ENCODE data around the gene NPM1.
A peak's percentile ranks its signal among the peaks of the same experiment; 100 is the strongest.
"Not testable (repeated sequence)": the region's sequence is repeated elsewhere in the genome, so short reads cannot be mapped to it uniquely, and the experiment has no call there.

NPM1 gene

DNA sequence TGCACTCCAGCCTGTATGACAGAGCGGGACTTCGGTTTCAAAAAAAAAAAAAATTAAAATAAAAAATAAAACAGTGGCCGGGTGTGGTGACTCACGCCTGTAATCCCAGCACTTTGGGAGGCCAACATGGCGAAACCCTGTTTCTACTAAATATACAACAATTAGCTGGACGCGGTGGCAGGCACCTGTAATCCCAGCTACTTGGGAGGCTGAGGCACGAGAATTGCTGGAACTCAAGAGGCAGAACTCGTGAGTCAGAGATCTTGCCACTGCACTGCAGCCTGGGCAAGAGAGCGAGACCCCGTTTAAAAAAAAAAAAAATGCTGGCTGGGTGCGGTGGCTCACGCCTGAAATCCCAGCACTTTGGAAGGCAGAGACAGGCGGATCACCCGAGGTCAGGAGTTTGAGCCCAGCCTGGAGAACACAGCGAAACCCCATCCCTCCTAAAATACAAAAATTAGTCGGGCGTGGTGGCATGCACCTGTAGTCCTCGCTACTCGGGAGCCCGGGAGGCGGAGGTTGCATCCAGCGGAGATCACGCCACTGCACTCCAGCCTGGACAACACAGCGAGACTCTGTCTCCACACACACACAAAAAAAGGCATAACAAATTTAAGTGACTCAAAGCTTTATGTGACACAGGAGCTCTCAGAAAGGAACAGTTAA lies 1.5 kb upstream of the NPM1 start:
- DNase-seq (ENCODE audit: low read depth), result no peak

DNA sequence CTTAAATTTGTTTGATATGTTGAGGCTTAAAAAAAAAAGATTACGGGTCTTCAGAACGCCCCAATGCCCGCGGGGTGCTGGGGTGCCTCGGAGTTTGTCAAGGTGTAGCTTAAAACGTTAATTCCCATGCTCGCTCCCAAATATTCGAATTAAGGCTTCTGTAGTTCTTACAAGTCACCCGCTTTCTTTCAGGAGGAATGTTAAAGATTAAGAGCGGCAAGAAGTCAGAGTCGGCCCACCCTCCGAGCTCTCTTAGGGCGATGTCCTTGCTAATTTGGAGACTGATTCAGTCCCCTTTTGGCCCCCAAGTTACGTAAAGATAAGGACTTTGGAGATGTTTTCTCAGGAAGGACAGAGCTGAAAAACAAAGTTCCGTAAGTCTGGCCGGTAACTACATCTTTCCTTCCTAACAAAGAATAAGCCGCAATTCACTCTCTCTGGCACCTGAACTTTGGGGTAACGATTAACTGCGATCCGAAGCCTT lies 746 bp upstream of the NPM1 start:
- no peak for DNase-seq (ENCODE audit: low read depth)

DNA sequence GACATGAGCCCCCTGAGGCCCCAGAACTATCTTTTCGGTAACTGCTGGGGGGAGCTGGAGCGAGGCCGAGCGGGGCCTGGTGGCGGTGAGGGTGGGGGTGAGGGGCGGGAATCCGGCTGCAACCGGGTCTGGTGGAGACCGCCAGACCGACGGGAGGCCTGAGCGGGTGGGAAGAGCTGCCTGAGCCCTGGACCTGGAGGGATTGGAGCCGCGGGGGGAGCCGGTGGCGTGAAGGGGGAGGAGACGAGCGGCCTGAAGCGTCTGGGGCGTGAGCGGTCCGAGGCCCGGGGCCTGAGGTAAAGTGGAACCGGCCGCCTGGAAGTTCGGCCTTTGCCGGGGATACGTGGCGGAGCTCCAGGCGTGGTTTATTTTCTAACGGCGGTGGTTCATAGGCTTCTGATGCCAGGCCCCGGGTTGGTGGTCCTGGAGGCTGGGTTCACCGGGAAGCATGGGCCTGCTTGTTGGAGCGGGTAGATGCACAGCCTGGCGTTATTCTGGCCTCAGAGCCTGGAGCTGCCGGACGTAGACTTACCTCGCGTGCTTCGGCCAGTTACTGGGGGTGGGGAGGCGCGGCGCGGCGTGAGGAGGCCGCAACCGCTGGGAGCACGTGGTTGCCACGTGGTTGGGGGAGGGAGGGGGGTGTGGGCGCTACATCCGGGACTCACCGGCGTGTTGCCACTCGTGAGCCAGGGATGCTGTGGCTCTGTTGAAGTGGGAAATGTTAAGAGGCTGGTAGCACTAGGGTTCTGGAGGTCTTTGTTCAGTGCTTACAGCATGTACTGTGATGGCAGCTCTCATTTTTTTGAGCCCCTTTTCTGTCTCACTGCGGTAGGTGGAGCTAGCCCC lies 544 bp downstream of the NPM1 start:
- DNase-seq (ENCODE audit: low read depth), result peak; percentile 72

DNA sequence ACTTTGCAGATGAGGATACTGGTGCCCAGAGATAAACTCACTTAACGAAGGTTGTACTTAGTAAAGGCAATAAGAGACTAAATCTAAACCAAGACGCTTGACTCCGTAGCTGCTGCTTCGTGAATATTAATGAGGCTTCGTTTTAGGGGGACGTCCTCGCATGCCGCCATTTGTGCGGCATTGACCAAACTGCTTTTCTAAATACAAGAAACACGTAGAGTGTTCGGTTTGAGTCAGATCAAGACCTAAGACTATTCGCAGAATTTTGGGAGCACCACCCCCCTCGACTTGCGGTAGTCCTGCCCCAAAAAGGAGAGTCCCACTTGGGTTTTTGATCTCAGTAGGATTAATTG lies 1.1 kb downstream of the NPM1 start:
- DNase-seq (ENCODE audit: low read depth), result peak; percentile 27

DNA sequence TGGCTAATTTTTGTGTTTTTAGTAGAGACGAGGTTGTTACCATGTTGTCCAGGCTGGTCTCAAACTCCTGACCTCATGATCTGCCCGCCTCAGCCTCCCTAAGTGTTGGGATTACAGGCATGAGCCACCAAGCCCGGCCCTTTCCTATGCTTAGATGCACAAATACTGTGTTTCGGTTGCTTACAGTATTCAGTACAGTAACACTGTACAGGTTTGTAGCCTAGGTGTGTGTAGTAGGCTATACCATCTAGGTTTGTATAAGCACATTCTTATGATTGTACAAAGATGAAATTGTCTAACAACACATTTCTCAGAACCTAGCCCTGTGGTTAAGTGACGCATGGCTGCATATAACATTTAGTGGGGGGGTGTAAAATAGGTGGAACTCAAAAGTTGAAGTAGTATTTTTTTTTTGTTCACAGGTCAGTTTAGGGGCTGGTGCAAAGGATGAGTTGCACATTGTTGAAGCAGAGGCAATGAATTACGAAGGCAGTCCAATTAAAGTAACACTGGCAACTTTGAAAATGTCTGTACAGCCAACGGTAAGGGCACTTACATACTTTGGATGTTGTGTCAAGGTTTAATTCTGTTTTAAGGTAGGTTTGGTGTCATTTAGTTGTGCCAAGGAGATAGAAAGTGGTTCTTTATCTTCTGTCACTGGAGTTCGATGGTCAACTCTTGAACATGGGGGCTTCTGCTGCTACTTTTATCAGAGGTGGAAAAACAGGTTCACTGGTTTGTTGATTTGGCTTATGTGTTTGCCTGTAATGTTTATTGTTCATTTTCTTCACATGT lies 3.4 kb downstream of the NPM1 start:
- no peak for DNase-seq (ENCODE audit: low read depth)

DNA sequence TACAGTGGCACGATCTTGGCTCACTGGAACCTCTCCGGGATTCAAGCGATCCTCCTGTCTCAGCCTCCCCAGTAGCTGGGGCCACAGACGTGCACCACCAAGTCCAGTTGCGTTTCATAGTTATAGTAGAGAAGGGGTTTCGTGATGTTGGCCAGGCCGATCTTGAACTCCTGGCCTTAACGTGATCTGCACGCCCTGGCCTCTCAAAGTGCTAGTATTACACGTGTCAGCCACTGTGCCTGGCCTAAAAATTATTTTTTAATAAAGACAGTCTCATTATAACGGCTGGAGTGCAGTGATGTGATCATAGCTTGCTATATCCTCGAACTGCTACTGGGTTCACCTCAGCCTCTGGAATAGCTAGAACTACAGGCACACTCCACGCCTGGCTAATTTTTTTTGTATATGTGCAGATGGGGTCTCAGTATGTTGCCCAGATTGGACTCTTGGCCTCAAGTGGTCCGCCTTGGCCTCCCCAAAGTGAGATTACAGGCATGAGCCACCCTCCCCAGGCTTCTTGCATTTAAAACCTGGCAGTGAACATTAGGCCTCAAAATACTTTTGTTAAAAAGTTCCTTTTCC lies 4.4 kb downstream of the NPM1 start:
- DNase-seq (ENCODE audit: low read depth), result no peak

DNA sequence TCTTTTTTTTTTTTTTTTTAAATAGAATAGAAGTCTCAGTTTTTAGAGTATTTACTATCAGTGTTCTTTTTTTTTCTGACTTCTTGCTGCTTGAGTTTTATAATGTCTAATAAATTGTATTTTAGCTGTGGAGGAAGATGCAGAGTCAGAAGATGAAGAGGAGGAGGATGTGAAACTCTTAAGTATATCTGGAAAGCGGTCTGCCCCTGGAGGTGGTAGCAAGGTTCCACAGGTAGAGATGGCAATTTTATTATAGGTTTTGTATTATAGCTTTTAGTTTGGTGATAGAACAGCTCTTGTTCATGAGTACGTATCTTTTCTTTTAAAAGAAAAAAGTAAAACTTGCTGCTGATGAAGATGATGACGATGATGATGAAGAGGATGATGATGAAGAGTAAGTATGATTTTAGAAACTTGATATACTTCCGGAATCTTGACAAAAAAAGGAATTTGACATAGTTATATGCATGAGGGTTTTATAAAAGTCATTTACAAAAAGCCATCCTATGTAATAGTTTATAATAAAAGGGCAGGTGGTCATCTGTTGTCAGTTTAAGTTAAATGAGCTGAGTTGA lies 5.0 kb downstream of the NPM1 start:
- no peak for DNase-seq (ENCODE audit: low read depth)

DNA sequence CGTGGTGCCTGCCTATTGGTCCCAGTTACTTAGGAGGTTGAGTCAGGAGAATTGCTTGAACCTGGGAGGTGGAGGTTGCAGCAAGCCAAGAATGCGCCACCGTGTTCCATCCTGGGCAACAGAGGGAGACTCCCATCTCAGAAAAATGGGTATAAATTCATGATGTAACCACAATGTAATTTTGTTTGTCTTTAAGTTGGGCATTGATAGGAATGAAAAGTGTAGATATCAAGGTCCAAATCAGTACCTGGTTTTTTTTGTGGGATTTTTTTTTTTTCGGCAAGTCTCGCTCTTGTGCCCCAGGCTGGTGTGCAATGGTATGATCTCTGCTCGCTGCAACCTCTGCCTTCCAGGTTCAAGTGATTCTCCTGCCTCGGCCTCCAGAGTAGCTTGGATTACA lies 7.4 kb downstream of the NPM1 start:
- no peak for DNase-seq (ENCODE audit: low read depth)

DNA sequence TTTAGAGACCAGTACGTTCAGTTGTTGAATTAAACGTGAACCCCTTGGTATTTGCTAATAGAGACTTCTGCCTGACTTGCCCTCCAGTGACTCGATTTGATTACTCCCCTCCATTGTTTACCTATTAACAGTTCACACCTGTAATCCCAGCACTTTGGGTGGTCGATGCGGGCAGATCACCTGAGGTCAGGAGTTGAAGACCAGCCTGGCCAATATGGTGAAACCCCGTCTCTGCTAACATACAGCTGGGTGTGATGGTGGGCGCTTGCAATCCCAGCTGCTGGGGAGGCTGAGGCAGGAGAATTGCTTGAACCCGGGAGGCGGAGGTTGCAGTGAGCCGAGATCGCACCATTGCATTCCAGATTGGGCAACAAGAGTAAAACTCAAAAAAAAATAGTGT lies 8.9 kb downstream of the NPM1 start:
- not testable (repeated sequence) for DNase-seq (ENCODE audit: low read depth)

DNA sequence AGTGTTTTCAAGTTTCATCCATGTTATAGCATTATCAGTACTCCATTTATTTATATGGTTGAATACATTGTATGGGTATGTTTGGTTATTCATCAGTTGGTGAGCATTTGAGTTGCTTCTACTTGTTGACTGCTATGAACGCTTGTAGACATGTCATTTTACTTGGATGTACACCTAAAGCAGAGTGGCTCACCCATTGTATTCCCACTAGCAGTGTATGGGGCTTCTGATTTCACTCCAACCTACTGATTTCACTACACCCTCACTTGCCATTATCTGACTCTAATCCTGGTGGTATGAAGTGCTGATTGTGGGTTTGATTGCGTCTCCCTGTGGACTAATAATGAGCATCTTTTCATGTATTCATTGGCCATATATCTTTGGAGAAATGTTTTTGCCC lies 9.5 kb downstream of the NPM1 start:
- DNase-seq (ENCODE audit: low read depth), result no peak

DNA sequence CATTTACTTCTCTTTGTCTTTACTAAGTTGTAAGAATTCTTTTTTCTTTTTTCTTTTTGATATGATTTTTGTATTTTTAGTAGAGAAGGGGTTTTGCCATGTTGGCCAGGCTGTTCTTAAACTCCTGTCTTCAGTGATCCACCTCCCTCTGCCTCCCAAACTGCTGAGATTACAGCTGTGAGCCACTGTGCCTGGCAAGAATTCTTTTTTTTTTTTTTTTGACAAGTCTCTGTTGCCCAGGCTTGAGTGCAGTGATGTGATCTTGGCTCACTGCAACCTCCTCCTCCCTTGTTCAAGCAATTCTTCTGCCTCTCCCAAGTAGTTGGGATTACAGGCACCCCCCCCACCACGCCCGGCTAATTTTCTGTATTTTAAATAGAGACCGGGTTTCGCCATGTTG lies 9.9 kb downstream of the NPM1 start:
- DNase-seq (ENCODE audit: low read depth), result no peak

DNA sequence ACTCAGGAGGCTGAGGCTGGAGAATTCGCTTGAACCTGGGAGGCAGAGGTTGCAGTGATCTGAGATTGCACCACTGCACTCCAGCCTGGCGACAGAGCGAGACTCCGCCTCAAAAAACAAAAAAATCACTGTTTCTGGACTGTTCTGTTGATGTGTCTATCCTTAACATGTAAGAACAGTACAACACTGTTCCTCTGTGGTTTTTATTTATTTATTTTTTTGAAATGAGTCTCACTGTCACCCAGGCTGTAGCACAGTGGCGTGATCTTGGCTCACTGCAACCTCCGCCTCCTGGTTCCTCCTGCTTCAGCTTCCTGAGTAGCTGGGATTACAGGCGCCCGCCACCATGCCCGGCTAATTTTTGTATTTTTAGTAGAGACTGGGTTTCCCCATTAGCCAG lies 11.0 kb downstream of the NPM1 start:
- DNase-seq (ENCODE audit: low read depth), result not testable (repeated sequence)

DNA sequence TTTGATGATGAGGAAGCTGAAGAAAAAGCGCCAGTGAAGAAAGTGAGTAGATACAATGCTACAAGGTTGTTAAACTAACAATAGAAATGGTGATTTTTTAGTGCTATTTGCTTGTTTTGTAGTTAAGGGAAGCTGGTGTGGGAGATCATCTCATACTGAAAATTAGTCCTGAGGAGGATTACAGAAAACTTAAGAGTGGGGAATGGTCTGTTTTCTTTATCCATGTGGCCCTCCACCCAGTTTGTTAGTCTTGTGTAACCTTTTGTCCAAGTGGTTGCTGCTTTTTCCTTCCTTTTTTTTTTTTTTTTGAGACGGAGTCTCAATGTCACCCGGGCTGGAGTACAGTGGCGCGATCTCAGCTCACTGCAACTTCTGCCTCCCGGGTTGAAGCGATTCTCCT lies 12.5 kb downstream of the NPM1 start:
- DNase-seq (ENCODE audit: low read depth), result no peak

DNA sequence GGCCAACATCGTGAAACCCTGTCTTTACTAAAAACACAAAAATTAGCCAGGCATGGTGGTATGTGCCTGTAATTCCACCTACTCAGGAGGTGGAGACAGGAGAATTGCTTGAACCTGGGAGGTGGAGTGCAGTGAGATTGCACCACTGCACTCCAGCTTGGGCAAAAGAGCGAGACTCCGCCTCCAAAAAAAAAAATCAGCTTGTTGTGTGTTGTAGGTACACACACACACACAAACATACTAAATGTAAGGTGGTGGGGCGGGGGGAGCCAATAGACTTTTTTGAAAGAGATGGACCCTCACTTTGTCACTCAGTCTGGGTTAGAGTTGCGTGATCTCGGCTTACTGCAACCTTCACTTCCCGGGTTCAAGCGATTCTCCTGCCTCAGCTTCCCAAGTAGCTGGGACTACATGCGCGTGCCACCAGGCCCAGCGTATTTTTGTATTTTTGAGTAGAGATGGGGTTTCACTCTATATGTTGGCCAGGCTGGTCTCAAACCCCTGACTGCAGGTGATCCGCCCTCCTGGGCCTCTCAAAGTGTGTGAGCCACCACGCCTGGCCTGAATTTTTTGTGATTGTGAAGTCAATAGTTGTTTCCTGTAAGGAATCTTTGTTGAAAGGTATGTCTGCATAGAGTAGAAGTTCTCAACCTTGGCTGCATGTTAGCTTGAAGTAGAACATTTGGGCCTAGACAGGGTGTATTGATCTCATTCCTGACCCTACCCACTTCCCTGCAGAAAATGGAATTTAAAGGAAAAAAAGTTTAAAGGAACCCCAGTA lies 13.7 kb downstream of the NPM1 start:
- DNase-seq (ENCODE audit: low read depth), result no peak

DNA sequence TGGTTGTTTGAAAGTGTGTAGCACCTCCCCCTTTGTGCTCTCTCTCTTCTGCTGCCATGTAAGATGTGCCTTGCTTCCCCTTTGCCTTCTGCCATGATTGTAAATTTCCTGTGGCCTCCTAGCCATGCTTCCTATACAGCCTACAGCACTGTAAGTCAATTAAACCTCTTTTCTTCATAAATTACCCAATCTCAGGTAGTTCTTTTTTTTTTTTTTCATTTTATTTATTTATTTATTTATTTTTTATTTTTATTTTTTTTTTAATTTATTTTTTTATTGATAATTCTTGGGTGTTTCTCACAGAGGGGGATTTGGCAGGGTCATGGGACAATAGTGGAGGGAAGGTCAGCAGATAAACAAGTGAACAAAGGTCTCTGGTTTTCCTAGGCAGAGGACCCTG lies 15.1 kb downstream of the NPM1 start:
- DNase-seq (ENCODE audit: low read depth), result not testable (repeated sequence)

DNA sequence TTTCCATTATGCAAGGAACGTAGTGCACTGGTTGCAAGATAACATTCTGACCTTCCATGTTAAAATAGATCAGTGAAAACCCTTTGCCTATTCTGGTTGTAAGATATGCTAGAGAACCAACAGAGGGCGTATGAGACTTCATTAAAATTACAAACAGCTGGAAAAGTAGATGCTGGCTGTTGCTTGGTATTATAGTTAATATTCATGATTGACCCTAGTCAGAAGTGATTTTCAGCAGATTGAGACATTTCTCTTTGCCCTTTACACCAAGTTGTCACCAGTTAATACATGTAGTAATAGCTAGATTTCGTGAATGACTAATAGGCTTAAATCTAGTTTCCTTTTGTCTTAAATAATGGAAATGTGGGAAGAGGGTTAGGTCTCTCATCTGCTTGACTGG lies 18.0 kb downstream of the NPM1 start:
- no peak for DNase-seq (ENCODE audit: low read depth)

DNA sequence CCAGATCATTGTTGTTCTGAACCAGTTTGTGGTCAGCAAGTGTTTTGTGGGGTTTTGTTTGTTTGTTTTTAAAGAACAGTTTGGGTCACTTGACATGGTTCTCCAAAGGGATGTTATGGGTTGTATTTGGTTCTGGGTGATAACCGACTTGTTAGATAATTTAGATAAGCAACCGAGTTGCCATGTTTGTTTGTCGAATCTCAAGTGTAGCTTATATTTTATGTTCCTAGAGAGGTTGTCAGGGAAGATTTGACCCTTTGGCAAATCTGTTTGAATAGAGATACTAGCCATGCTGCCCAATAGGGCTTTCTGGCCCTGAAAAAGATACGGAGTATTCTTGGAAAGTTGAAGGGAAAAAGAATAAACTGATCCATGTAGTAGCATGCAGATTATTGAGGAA lies 19.6 kb downstream of the NPM1 start:
- DNase-seq (ENCODE audit: low read depth), result no peak

DNA sequence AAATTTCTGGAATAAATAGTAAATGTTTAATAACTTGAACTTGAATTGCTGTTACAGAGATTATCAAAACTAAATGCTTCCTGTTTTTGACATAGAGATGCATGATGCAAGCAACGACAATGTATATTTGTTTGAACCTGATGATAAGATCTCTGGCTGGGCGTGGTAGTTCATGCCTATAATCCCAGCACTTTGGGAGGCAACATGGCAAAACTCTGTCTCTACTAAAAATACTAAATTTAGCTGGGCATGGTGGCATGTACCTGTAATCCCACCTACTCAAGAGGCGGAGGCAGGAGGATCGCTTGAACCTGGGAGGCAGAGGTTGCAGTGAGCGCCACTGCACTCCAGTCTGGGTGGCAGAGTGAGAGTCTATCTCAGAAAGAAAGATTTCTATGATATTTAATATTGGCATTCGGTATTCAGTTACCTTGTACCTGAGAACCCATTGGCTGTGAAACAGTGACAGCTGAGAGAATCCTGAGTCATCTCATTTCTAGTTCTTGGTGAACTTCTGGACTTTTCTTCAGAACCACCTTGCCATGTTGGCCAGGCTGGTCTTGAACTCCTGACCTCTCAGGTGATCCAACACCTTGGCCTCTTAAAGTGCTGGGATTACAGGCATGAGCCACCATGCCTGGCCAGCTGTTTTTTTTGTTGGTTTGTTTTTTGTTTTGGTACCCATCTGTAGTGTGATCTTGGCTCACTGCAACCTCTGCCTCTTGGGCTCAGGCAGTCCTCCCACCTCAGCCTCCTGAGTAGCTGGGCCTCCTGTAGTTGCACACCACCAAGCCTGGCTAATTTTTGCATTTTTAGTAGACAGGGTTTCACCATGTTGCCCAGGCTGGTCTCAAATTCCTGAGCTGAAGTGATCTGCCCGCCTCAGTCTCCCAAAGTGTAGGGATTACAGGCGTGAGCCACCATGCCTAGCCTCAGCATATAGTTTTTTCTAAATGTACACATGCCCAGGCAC lies 21.8 kb downstream of the NPM1 start:
- DNase-seq (ENCODE audit: low read depth), result no peak

DNA sequence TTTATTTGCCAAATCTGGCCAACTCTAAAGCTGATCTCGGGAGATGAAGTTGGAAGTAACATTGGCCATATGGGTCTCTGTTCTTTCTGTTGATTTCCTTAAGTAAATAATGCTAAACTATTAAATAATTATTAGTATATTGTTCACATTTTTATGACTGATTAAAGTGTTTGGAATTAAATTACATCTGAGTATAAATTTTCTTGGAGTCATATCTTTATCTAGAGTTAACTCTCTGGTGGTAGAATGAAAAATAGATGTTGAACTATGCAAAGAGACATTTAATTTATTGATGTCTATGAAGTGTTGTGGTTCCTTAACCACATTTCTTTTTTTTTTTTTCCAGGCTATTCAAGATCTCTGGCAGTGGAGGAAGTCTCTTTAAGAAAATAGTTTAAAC lies 22.5 kb downstream of the NPM1 start:
- no peak for DNase-seq (ENCODE audit: low read depth)

DNA sequence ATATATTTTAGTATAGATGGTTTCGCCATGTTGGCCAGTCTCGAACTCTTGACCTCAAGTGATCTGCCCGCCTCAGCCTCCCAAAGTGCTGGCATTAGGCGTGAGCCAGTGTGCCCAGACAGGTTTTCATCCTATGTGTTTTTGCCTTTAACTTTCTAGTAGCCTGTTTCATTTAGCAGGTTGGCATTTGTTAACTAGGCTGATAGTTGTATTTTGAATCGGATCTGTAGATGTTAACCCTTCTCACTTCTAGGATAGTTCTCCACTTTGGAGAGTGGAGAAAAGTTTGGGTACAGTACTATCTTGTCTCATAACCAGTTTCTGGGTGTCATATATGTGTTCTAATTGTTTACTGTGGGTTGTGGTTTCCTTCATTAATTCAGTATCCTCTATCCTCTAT lies 24.5 kb downstream of the NPM1 start:
- no peak for DNase-seq (ENCODE audit: low read depth)

All from activated T-helper 9 cell treated with anti-CD3 and anti-CD28 coated beads, Interleukin-2, amount 50 U/mL, for 16 hours (primary cell).